Gastroesophageal sphincter (tissue), 3 donors: ENCODE data around the gene ETS1.

Experiments
- CTCF ChIP-seq, 4 experiments: fragments of 200-600 bp in 2 of 4; fragments of 450-650 bp in 2 of 4; sonication (generic) in 1 of 4; IDR thresholded peaks; one replicate each; pipeline ENCODE4 v1.5.1; 2017 to 2019; ENCODE audit warnings: antibody characterized with exemption in 4 of 4, mild to moderate bottlenecking in 2 of 4, moderate library complexity in 2 of 4
- POLR2A ChIP-seq, 2 donors: fragments of 450-650 bp; IDR thresholded peaks; one replicate each; pipeline ENCODE4 v1.6.1; 2017; ENCODE audit warnings: antibody characterized with exemption in 2 of 2, mild to moderate bottlenecking in 2 of 2, moderate library complexity in 1 of 2
- POLR2AphosphoS5 ChIP-seq: sonication (generic); formaldehyde crosslinking; IDR thresholded peaks from one replicate; pipeline ENCODE4 v1.6.1; 2017; ENCODE audit warnings: antibody characterized with exemption

- TF ChIP-seq CTCF (IDR thresholded peaks at IDR 0.05): no peak
- TF ChIP-seq POLR2A (IDR thresholded peaks at IDR 0.05): no peak
- no peak for TF ChIP-seq POLR2AphosphoS5
Measured at GRCh38 chr11:128596250-128596649, 8.9 kb upstream of the ETS1 start.
